WTC11 (cell line): ENCODE results near the gene DGUOK. TPM values are rescaled to one million over a fixed set of nuclear protein-coding genes. Genes with fewer than 3 reads are reported as not detected.

Experiments used
- CDX4 ChIP-seq: fragments of 250-450 bp; sonication (Bioruptor Pico); IDR thresholded peaks from 2 replicates; pipeline ENCODE4 v1.9.0; 2021; ENCODE audit warnings: moderate library complexity, mild to moderate bottlenecking, inconsistent platforms, borderline replicate concordance
- E2F4 ChIP-seq: sonication (generic); formaldehyde crosslinking; IDR thresholded peaks from 2 replicates; pipeline ENCODE4 v1.8.1; 2022; ENCODE audit warnings: low read depth, mild to moderate bottlenecking, moderate library complexity, missing genetic modification reagents, borderline replicate concordance
- ELF4 ChIP-seq: sonication (generic); formaldehyde crosslinking; IDR thresholded peaks from 2 replicates; pipeline ENCODE4 v1.8.1; 2022; ENCODE audit warnings: low read depth, mild to moderate bottlenecking, moderate library complexity, missing genetic modification reagents
- FOXJ3 ChIP-seq: sonication (generic); formaldehyde crosslinking; IDR thresholded peaks from 2 replicates; pipeline ENCODE4 v1.9.0; 2021; ENCODE audit warnings: missing genetic modification reagents, mild to moderate bottlenecking, borderline replicate concordance
- FOXP4 ChIP-seq: sonication (generic); formaldehyde crosslinking; IDR thresholded peaks from 2 replicates; pipeline ENCODE4 v1.8.0; 2022; ENCODE audit warnings: mild to moderate bottlenecking, missing genetic modification reagents
- GTF2I ChIP-seq: fragments of 250-450 bp; sonication (Bioruptor Pico); conservative IDR thresholded peaks from 2 replicates; pipeline ENCODE4 v1.4.0; 2021; ENCODE audit warnings: mild to moderate bottlenecking
- HMGA2 ChIP-seq: fragments of 250-450 bp; sonication (Bioruptor Pico); IDR thresholded peaks from 2 replicates; pipeline ENCODE4 v1.4.0; 2021; ENCODE audit warnings: mild to moderate bottlenecking, moderate library complexity
- IRF1 ChIP-seq: sonication (generic); formaldehyde crosslinking; IDR thresholded peaks from 2 replicates; pipeline ENCODE4 v1.8.0; 2023; ENCODE audit warnings: missing genetic modification reagents
- IRF2 ChIP-seq: sonication (generic); formaldehyde crosslinking; IDR thresholded peaks from 2 replicates; pipeline ENCODE4 v1.8.0; 2022; ENCODE audit warnings: low read depth, missing genetic modification reagents, borderline replicate concordance
- MYBL2 ChIP-seq: sonication (generic); formaldehyde crosslinking; IDR thresholded peaks from 2 replicates; pipeline ENCODE4 v1.8.1; 2023; ENCODE audit warnings: mild to moderate bottlenecking, moderate library complexity, missing genetic modification reagents
- NFYB ChIP-seq: sonication (generic); formaldehyde crosslinking; conservative IDR thresholded peaks from 2 replicates; pipeline ENCODE4 v1.8.0; 2022; ENCODE audit warnings: low read depth, missing genetic modification reagents
- PRRX2 ChIP-seq: fragments of 250-450 bp; sonication (Bioruptor Pico); IDR thresholded peaks from 2 replicates; pipeline ENCODE4 v1.8.0; 2021; ENCODE audit warnings: mild to moderate bottlenecking
- SP1 ChIP-seq: sonication (generic); formaldehyde crosslinking; conservative IDR thresholded peaks from 2 replicates; pipeline ENCODE4 v1.8.1; 2022; ENCODE audit warnings: missing genetic modification reagents
- TEAD1 ChIP-seq: sonication (generic); formaldehyde crosslinking; IDR thresholded peaks from 2 replicates; pipeline ENCODE4 v1.8.0; 2022; ENCODE audit warnings: mild to moderate bottlenecking, missing genetic modification reagents
- ZNF263 ChIP-seq: sonication (generic); formaldehyde crosslinking; IDR thresholded peaks from 2 replicates; pipeline ENCODE4 v1.8.1; 2022; ENCODE audit warnings: low read depth, mild to moderate bottlenecking, moderate library complexity, missing genetic modification reagents
- ZNF281 ChIP-seq: sonication (generic); formaldehyde crosslinking; IDR thresholded peaks from 2 replicates; pipeline ENCODE4 v1.8.0; 2023; ENCODE audit warnings: mild to moderate bottlenecking, missing genetic modification reagents
- ZNF317 ChIP-seq: sonication (generic); formaldehyde crosslinking; IDR thresholded peaks from 2 replicates; pipeline ENCODE4 v1.8.1; 2023; ENCODE audit warnings: low read depth, mild to moderate bottlenecking, moderate library complexity, missing genetic modification reagents, borderline replicate concordance
- ZNF512 ChIP-seq: sonication (generic); formaldehyde crosslinking; IDR thresholded peaks from 2 replicates; pipeline ENCODE4 v1.8.1; 2022; ENCODE audit warnings: missing genetic modification reagents, borderline replicate concordance
- total RNA-seq: library from RNA; stranded (reverse); gene quantifications from 3 replicates; pipeline ENCODE4 v1.2.3, GENCODE V29; 2021

The DGUOK gene
- total RNA-seq, 1 experiment from 2014 or later, result 105 TPM

- TF ChIP-seq FOXP4 (CRISPR knock-in tag) (0 out of 2 replicates have a peak, but pooled peaks have one; percentile 60), FOXJ3 (CRISPR knock-in tag) (no peak), GTF2I (no peak), SP1 (CRISPR knock-in tag) (peak; percentile 92), ZNF263 (no peak), IRF2 (CRISPR knock-in tag) (no peak), PRRX2 (CRISPR knock-in tag) (no peak), ELF4 (no peak), CDX4 (CRISPR knock-in tag) (no peak), ZNF317 (CRISPR knock-in tag) (peak; percentile 43; the same call in 1 of the 2 replicates), ZNF281 (peak; percentile 63; the same call in 1 of the 2 replicates), E2F4 (no peak), MYBL2 (CRISPR knock-in tag) (peak; percentile 54; the same call in 1 of the 2 replicates), HMGA2 (0 out of 2 replicates have a peak, but pooled peaks have one; percentile 7), ZNF512 (CRISPR knock-in tag) (no peak), TEAD1 (CRISPR knock-in tag) (peak; percentile 21; the same call in 1 of the 2 replicates), NFYB (CRISPR knock-in tag) (no peak), IRF1 (CRISPR knock-in tag) (no peak)
- TF ChIP-seq, all 79 proteins: peak for 23
These were observed at the start of gene DGUOK (continued) for GRCh38 chr2:73926493-73927327.
